Right atrium auricular region (tissue), 2 donors: ENCODE data around the gene GAD1. TPM values are rescaled to one million over a fixed set of nuclear protein-coding genes. Genes with fewer than 3 reads are reported as not detected.

Experiments
- DNase-seq: peaks from one replicate; pipeline ENCODE4 v3.0.0-alpha.2; 2019; ENCODE audit warnings: low spot score
- H3K27ac ChIP-seq, 2 donors: fragments of 200-600 bp; sonication (generic); 1 replicate in 1 of 2; 2 replicates in 1 of 2; pipeline ENCODE4 v1.5.1; 2016 to 2019
- H3K27me3 ChIP-seq, 2 donors: fragments of 200-600 bp; sonication (generic); one replicate each; pipeline versions ENCODE4 v1.5.1 to v1.6.0; 2017 to 2019
- H3K36me3 ChIP-seq: fragments of 200-600 bp; sonication (generic); one replicate; pipeline ENCODE4 v1.5.1; 2016
- H3K4me1 ChIP-seq, 2 donors: fragments of 200-600 bp; sonication (generic); one replicate each; pipeline versions ENCODE4 v1.5.1 to v1.6.0; 2017 to 2019
- H3K4me3 ChIP-seq, 2 donors: fragments of 200-600 bp; sonication (generic); 1 replicate in 1 of 2; 2 replicates in 1 of 2; pipeline ENCODE4 v1.5.1; 2017 to 2019; ENCODE audit warnings: mild to moderate bottlenecking in 1 of 2, moderate library complexity in 1 of 2
- H3K9me3 ChIP-seq, 2 donors: fragments of 200-600 bp; sonication (generic); one replicate each; pipeline ENCODE4 v1.5.1; 2019
- CTCF ChIP-seq, 2 donors: fragments of 200-600 bp; sonication (generic); IDR thresholded peaks; one replicate each; pipeline ENCODE4 v1.5.1; 2019; ENCODE audit warnings: antibody characterized with exemption in 2 of 2
- total RNA-seq, 2 donors: library from RNA; depleted of rRNA; stranded (reverse); fragments of >200 nt; gene quantifications; one replicate each; pipeline ENCODE4 v1.1.0, GENCODE V29; 2016

Gene GAD1
- total RNA-seq, 2 donors from 2014 or later, result not detected

- DNase-seq, result no peak
- Histone ChIP-seq H3K36me3 (no peaks in the 10 kb centered on the region), H3K9me3 (no peaks in the 10 kb centered on the region), H3K4me1 (no peaks in the 10 kb centered on the region), H3K27ac (no peak overlapping the region), H3K27me3 (no peaks in the 10 kb centered on the region), H3K4me3 (no peak overlapping the region)
- TF ChIP-seq CTCF (IDR thresholded peaks at IDR 0.05), result no peak
These were observed 33.6 kb downstream of the GAD1 start for GRCh38 chr2:170850251-170850650.

GRCh38 chr2:170851635-170852034 lies 34.9 kb downstream of the GAD1 start:
- Histone ChIP-seq H3K9me3 (no peaks in the 10 kb centered on the region), H3K27me3 (no peaks in the 10 kb centered on the region), H3K4me1 (no peaks in the 10 kb centered on the region), H3K27ac (no peak overlapping the region), H3K4me3 (no peak overlapping the region), H3K36me3 (no peaks in the 10 kb centered on the region)
- no peak for TF ChIP-seq CTCF (IDR thresholded peaks at IDR 0.05)
- DNase-seq, result no peak

- no peaks in the 10 kb centered on the region for H3K27me3 ChIP-seq
- no peaks in the 10 kb centered on the region for H3K4me1 ChIP-seq
- H3K9me3 ChIP-seq, result no peaks in the 10 kb centered on the region
- H3K4me3 ChIP-seq, result no peak overlapping the region
- no peak overlapping the region for H3K27ac ChIP-seq
- DNase-seq, result no peak
- no peaks in the 10 kb centered on the region for H3K36me3 ChIP-seq
- no peak for TF ChIP-seq CTCF (IDR thresholded peaks at IDR 0.05)
These were observed 39.4 kb downstream of the GAD1 start for GRCh38 chr2:170856066-170856465.

GRCh38 chr2:170862286-170862902 lies 45.7 kb downstream of the GAD1 start:
- no peaks in the 10 kb centered on the region for H3K36me3 ChIP-seq
- DNase-seq, result no peak
- H3K4me1 ChIP-seq, result no peaks in the 10 kb centered on the region
- no peak overlapping the region for H3K27ac ChIP-seq
- no peaks in the 10 kb centered on the region for H3K27me3 ChIP-seq
- no peak for TF ChIP-seq CTCF (IDR thresholded peaks at IDR 0.05)
- no peak overlapping the region for H3K4me3 ChIP-seq
- no peaks in the 10 kb centered on the region for H3K9me3 ChIP-seq

GRCh38 chr2:170863087-170863486 lies 46.4 kb downstream of the GAD1 start:
- Histone ChIP-seq H3K4me1 (no peaks in the 10 kb centered on the region), H3K27ac (no peak overlapping the region), H3K4me3 (no peak overlapping the region), H3K36me3 (no peaks in the 10 kb centered on the region), H3K27me3 (no peaks in the 10 kb centered on the region), H3K9me3 (no peaks in the 10 kb centered on the region)
- no peak for DNase-seq
- no peak for TF ChIP-seq CTCF (IDR thresholded peaks at IDR 0.05)

GRCh38 chr2:170869036-170869435 lies 52.3 kb downstream of the GAD1 start:
- no peak for TF ChIP-seq CTCF (IDR thresholded peaks at IDR 0.05)
- DNase-seq, result no peak
- Histone ChIP-seq H3K9me3 (no peaks in the 10 kb centered on the region), H3K4me3 (no peak overlapping the region), H3K27me3 (no peaks in the 10 kb centered on the region), H3K36me3 (no peaks in the 10 kb centered on the region), H3K27ac (no peak overlapping the region), H3K4me1 (peaks cover 0 to 11% of the 10 kb centered on the region in 2 donors)
